ENCODE data around the gene LMF2. TPM values are rescaled to one million over a fixed set of nuclear protein-coding genes. Genes with fewer than 3 reads are reported as not detected.

LMF2 gene
- total RNA-seq, 1 experiment from 2014 or later, result 56.9 TPM

GRCh38 chr22:50471962-50472361, 35.5 kb downstream of the LMF2 start:
- Histone ChIP-seq H3K9me2 (ENCODE audit: insufficient read depth) (no peaks in the 10 kb centered on the region), H3K27ac (ENCODE audit: low read depth, low read length) (no peak overlapping the region), H3K79me2 (ENCODE audit: insufficient read depth, low read length) (peaks cover 61% of the 10 kb centered on the region), H3K4me2 (ENCODE audit: low read length) (no peak overlapping the region), H3K36me3 (ENCODE audit: control insufficient read depth in 1 of 2, insufficient read depth in 2 of 2, low read length in 2 of 2) (no peaks in the 10 kb centered on the region; a peak in 2 of 4 replicates), H3K27me3 (ENCODE audit: insufficient read depth, low read length) (no peaks in the 10 kb centered on the region), H3K4me3 (replicated peaks in 1 of 2; ENCODE audit: low read depth in 1 of 2, low read length in 2 of 2) (no peak overlapping the region), H4K20me1 (ENCODE audit: insufficient read depth) (peaks cover 6% of the 10 kb centered on the region; the same call in 1 of the 2 replicates), H3K9ac (ENCODE audit: low read length) (no peak overlapping the region), H3K4me1 (ENCODE audit: control insufficient read depth in 1 of 2, insufficient read depth in 2 of 2, low read length in 2 of 2) (peaks cover 30 to 56% of the 10 kb centered on the region in 2 experiments), H3K9me3 (ENCODE audit: control insufficient read depth in 1 of 2, insufficient read depth in 1 of 2, low read depth in 1 of 2, low read length in 2 of 2) (no peaks in the 10 kb centered on the region), H2AFZ (ENCODE audit: low read depth, low read length, poor library complexity, severe bottlenecking) (no peak overlapping the region)
- no TSS peak for BruUV-seq (replicated peaks)
- CTCF ChIA-PET, result no interaction called here
- POLR2A ChIA-PET, result no interaction called here
- ATAC-seq (no peak), DNase-seq (ENCODE audit: low read depth, low spot score) (no peak)
- TF ChIP-seq ATF3 (IDR thresholded peaks at IDR 0.05) (no peak), ZNF274 (IDR thresholded peaks at IDR 0.05; ENCODE audit: low read depth, low read length) (no peak), YY1 (IDR thresholded peaks at IDR 0.05; ENCODE audit: extremely low read depth, insufficient replicate concordance, low read depth, low read length) (no peak), EZH2phosphoT487 (IDR thresholded peaks at IDR 0.05; ENCODE audit: borderline replicate concordance) (no peak), FOSL1 (IDR thresholded peaks at IDR 0.05; ENCODE audit: low read depth) (no peak), CEBPB (IDR thresholded peaks at IDR 0.05; ENCODE audit: low read depth) (no peak), JUND (IDR thresholded peaks at IDR 0.05) (no peak)
- RAD21 ChIA-PET (ENCODE audit: low non-redundant PET in 1 of 2, low total read pairs in 2 of 2, uncharacterized antibody in 2 of 2, unreplicated experiment in 2 of 2), result no interaction called here
- intact Hi-C loops (cut with micrococcal nuclease), result no loop called here

- no peaks in the 10 kb centered on the region for H3K9me2 ChIP-seq (ENCODE audit: insufficient read depth)
- peaks cover 61% of the 10 kb centered on the region for H3K79me2 ChIP-seq (ENCODE audit: insufficient read depth, low read length)
- H3K27me3 ChIP-seq (ENCODE audit: insufficient read depth, low read length), result no peaks in the 10 kb centered on the region
- no peak overlapping the region for H3K4me3 ChIP-seq (replicated peaks in 1 of 2; ENCODE audit: low read depth in 1 of 2, low read length in 2 of 2)
- no TSS peak for BruUV-seq (replicated peaks)
- ChIA-PET POLR2A (no interaction called here), RAD21 (ENCODE audit: low non-redundant PET in 1 of 2, low total read pairs in 2 of 2, uncharacterized antibody in 2 of 2, unreplicated experiment in 2 of 2) (no interaction called here), CTCF (no interaction called here)
- no peaks in the 10 kb centered on the region; a peak in 2 of 4 replicates for H3K36me3 ChIP-seq (ENCODE audit: control insufficient read depth in 1 of 2, insufficient read depth in 2 of 2, low read length in 2 of 2)
- peak overlapping the region; percentile 36; the same call in 1 of the 2 replicates for H3K27ac ChIP-seq (ENCODE audit: low read depth, low read length)
- TF ChIP-seq CBX3 (IDR thresholded peaks at IDR 0.05; ENCODE audit: low read depth) (no peak), MAX (IDR thresholded peaks at IDR 0.05) (no peak), CEBPB (IDR thresholded peaks at IDR 0.05; ENCODE audit: low read depth) (no peak), ZBTB33 (IDR thresholded peaks at IDR 0.05; ENCODE audit: extremely low read depth, insufficient replicate concordance, low read length) (no peak), ZNF274 (IDR thresholded peaks at IDR 0.05; ENCODE audit: low read depth, low read length) (no peak), CTCF (IDR thresholded peaks at IDR 0.05 in 2 of 3, conservative IDR thresholded peaks at IDR 0.05 in 1 of 3; ENCODE audit: borderline replicate concordance in 1 of 3, insufficient read depth in 1 of 3, low read depth in 2 of 3, low read length in 2 of 3) (no peak), ZFX (IDR thresholded peaks at IDR 0.05) (no peak), EZH2phosphoT487 (IDR thresholded peaks at IDR 0.05; ENCODE audit: borderline replicate concordance) (no peak)
- peak overlapping the region; percentile 62; the same call in 1 of the 2 replicates for H3K4me2 ChIP-seq (ENCODE audit: low read length)
- no peak for ATAC-seq
- H2AFZ ChIP-seq (ENCODE audit: low read depth, low read length, poor library complexity, severe bottlenecking), result no peak overlapping the region
- H4K20me1 ChIP-seq (ENCODE audit: insufficient read depth), result peaks cover 6% of the 10 kb centered on the region; the same call in 1 of the 2 replicates
- H3K4me1 ChIP-seq (ENCODE audit: control insufficient read depth in 1 of 2, insufficient read depth in 2 of 2, low read length in 2 of 2), result peaks cover 30 to 56% of the 10 kb centered on the region in 2 experiments
- intact Hi-C loops (cut with micrococcal nuclease), result no loop called here
- DNase-seq (ENCODE audit: low read depth, low spot score), result no peak
- no peak overlapping the region for H3K9ac ChIP-seq (ENCODE audit: low read length)
- no peaks in the 10 kb centered on the region for H3K9me3 ChIP-seq (ENCODE audit: control insufficient read depth in 1 of 2, insufficient read depth in 1 of 2, low read depth in 1 of 2, low read length in 2 of 2)
Observed at GRCh38 chr22:50471197-50471847, 36.2 kb downstream of the LMF2 start.
